HG03045 (cell line): ENCODE results near the gene SLC49A4.

Experiments
- ATAC-seq: cut with Tn5 transposase; IDR thresholded peaks from one replicate; pipeline ENCODE4 v1.9.1; 2021; ENCODE audit warnings: mild to moderate bottlenecking, moderate library complexity; ENCODE audit not compliant: unreplicated experiment

SLC49A4 gene

DNA sequence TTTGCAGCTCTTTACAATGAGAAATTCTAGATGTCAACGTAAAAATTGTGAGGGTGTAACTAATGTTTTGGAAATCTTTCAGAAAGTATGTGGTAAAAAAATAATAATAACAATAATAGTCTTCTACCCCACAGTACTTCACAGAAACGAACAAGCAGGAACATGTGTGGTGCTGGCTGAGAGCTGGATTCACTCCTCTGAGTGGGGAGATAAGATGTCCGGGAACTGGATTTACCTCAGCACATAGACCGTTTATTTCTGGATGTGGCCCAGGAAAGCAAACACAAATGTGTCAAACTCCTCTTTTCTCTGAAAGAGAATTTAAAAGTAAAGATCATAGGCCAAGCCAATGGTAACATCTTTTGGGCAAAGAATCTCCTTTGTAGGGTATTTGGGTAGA is 103.4 kb downstream of the SLC49A4 start:
- no peak for ATAC-seq

DNA sequence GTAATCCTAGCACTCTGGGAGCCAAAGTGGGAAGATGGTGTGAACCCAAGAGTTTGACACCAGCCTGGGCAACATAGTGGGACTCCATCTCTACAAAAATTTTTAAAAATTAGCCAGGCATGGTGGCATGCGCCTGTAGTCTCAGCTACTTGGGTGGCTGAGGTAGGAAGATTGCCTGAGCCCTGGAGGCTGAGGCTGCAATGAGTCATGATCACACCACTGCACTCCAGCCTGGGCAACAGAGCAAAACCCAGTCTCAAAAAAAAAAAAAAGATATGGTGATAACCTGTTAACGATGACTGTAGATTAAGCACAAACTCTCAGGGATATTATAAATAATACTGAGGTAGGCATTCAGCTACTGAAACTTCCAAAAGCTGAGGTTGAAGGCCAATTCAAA is 107.5 kb downstream of the SLC49A4 start:
- ATAC-seq = no peak

DNA sequence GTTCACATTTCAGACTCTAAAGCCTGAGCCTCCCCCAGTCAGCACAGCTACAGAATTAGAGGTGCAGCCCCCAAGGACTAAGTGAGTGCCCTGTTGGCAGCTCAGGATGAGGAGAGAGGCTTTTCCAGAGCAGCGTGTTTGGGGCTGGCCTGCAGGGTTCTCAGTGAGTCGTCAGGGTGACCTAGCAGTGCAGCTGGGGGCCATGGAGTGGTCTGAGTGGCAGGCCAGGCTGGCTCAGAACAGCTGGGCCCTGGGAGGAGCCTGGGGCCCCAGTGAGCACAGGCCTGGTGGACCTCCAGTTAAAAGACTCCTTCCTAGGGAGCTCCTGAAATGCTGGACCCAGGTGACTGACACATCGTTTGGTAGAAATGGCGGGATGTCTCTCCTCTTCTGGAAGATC is 108.3 kb downstream of the SLC49A4 start:
- ATAC-seq = no peak

DNA sequence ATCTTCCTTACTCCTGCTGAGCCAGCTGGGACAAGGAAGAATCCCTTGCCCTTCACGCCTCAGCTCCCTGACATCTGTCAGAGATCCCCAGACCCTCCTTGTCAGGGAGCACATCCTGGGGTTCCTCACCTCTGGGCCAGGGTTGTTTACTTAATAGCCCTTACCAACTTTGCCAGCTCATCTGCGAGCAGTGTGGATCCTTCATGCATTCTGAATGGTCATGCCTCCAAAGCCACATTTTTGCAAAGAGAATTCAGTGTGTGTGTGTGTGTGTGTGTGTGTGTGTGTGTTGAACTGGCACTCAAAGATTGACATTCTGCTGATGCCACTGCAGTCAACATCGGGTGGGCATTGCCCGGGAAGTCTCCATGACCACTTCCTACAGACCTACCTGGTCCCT is 112.6 kb downstream of the SLC49A4 start:
- no peak for ATAC-seq

DNA sequence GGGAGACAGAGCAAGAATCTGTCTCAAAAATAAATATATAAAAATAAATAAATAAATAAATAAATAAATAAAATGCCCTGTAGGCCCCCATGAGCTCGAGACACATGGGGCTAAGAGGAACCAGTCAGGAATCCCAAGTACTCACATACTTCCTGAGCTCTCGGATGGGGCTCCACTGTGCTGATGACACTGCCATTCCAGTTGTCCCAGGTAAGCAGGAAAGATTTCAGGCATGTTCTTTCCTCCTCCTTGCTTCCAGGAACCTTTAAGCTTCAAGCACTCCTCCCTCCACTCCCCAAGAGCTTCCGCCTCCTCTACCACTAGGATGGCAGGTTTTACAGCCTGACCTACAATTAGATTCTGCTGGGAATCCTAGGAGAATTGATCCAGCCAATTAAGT is 113.4 kb downstream of the SLC49A4 start:
- no peak for ATAC-seq

DNA sequence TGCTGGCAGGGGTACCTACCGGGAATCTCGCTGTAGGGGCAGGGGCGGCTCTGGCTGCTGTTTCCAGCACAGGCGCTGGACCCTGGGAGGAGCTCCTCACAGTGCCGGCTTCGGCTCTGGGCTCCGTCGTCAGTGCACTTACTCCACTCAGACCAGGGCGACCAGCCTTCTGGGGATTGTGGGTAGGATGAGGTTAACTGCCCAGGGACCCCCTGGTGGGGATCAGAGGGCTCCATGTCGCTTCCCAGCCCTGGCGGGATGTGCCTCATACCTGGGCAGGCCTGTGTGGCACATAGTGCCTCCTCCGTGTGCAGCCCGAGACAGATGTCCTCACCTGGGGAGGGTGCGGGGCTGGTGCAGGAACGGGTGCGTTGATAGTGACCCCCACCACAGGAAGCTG is 117.0 kb downstream of the SLC49A4 start:
- ATAC-seq = no peak

DNA sequence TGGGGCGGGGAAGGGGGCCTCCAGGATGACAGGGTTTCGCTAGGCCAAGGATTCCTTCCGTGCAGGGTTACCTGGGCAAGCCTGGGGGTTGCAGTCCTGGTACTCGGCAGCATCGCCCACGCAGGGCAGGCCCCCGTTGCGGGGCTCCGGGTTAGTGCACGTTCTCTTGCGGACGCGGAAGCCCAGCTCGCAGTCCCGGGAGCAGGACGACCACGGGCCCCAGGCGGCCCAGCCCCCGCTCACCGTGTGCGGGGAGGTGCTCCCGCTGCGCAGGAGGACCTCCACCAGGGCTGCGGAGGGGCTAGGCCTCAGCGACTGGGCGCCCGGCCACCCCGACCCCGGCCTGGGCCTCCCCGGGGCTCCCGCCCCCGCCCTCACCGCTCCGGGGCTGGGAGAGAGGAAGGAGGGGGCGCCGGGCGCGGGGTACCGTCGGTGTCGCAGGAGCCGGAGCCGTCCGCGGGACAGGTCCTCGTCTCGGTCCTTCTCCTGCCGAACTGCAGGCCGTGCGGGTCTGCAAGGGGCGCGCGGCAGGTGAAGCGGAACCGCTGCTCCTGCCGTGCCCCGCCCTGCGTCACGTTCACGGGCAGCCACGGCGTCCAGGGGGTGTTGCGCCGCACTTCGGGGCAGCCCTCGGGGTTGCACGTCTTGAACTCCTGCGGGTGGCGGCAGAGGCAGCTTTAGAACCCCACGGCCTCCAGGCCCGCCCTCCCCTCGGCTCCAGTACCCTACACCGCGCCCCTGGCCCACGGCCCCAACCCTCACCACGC is 118.1 kb downstream of the SLC49A4 start:
- no peak for ATAC-seq

DNA sequence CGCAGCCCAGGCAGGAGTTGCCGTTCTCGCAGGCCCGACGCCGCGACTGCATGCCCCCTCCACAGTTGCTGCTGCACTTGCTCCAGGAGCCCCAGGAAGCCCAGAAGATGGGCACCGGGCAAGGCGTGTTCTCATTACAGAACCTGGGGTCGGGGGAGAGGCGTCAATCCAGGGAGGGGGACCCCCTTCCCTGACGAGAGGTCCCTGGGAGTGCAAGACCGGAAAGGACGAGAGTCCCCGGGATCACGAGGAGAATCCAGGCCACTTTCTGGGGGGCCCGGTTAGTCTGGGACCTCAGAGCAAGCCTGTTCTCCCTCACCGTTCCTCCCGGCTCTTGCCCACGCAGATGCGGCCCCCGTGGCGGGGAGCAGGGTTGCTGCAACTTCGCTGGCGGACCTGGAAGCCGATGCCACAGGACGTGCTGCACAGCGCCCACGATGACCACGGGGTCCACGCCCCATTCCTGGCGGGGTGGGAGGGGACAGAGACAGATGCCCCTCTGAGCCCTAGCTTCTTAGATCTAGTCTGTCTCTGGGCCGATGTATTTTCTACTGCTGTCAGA is 118.8 kb downstream of the SLC49A4 start:
- no peak for ATAC-seq

DNA sequence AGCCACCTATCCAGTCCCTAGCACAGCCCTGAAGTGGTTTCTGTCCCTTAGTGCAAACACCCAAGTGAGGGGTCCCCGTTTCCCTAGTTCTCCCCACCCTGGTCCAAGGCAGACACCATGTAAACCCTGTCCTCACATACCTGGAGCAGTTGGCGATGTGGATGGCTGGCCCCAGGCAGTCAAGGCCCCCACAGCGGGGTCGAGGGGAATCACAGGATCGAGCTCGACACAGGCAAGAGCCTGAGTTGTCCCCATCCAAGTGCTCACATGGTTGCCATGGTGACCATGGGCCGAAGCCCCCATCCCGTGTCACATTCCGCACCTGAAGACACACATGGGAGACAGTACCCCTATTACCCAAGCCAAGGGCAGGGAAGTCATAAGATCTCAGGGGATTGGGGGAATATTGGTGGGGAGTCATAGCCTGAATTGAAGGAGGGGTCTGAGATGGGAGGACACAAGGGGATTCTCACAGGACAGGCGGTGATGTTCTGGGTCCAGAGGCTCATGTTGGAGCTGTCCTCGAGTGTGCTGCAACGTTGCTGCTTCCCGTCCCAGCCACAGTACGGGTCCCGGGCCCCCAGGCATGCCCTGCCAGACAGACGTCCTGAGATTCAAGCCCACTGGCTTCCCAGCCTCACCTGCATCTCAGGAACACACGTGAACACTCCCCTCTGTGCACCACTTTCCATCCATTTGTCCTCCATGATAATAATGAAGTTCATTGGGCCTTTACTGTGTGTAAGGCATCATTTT is 120.6 kb downstream of the SLC49A4 start:
- ATAC-seq = no peak

DNA sequence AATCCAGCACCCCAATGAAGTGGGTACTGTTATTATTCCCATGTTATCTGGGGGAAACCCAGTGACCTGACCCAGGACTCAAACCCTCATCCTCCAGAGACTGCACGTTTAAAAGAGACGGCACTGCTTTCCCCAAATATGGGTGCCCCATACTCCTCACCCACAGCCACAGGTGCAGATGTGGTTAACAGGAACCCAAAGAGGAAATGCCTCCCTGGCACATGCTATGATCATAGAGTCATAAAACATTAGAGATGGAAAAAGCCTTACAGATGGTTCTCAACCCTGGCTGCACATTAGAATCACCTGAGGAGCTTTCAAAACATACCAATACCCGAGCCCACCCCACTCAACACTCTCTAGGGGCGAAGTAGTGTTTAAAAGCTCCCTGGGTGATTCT is 121.2 kb downstream of the SLC49A4 start:
- ATAC-seq = no peak

DNA sequence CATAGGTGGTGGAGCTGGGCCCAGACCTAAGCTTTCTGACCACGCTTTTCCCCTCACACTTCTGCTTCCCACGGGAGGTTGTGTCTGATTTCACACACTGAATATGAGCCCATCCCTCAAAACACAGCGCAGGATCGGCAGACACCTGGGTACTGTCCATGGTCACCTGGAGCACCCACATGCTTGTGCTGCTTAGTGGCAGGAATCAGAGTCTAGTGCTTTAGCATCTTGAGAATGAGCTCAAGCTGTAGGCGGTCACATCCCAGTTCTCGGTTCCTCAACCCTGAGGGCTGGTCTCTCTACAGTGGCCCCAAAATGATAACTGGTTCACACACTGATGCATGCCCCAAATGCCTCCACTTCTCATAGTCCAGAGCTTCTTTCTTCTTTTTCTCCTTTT is 121.7 kb downstream of the SLC49A4 start:
- ATAC-seq = no peak

DNA sequence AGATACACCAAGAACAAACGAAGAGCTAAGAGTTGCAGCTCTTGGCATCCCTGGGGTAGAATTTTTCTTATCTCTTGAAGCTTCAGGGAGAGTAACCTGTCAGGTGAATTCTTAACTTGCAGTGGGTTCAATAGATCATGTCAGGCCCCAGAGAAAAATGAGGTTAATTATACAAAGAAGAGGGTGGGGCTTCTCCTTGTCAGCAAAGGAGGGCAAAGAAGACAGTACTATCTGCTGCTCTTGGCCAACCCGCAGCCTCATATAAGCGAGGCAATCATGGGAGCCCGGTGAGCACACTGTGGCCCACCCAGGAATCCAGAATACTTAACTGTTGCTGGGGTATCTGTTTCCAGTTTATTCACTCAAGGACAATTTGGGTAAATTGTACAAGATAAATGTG is 122.5 kb downstream of the SLC49A4 start:
- ATAC-seq = no peak

DNA sequence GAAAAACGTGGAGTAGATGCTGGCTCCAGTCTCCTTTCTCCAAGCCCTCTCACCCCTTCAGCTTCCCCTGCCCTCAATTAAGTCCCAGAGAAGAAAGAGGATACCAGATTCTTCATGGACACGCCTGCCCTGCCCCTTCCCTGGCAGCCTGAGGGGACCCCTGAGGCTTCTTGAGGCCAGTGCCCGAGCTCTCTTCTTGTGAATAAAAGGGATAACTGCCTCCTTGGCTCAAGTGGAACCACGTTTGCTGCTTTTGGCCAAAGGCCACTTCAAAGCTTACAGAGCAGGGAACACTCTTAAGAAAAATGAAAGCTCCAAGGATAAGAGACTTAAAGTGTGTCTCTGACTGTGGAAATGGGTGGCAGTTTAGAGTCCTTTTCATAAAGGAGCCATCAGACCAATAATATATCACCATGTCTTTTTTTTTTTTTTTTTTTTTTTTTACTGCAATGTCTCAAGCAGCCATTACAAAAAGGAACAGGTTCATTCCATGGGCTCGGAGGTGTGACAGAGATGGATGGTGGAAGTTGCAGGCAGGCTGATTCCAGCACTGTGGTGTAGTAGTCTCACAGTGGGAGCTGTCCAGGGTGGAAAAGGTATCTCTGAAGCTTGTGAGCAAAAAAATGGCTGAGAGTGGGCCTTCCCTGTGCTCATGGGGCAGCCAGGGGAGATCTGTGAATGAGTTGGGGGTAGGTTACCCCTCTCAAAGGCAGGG is 123.9 kb downstream of the SLC49A4 start:
- no peak for ATAC-seq

DNA sequence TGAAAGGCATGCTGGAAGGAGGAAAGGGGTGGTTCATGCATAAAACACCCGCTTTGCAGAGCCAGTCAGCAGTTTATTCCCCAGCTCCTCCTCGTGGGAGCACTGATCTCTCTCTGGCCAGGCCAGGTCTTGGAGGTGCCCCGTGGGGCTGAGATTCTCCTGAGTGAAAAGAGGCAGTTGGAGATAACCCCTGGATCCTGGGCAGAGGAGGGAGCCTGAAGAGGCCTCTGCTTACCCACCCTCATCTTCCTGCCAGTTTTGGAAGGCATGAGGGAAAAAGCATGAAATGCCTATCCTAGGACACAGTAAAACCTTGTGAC is 124.4 kb downstream of the SLC49A4 start:
- ATAC-seq = no peak

DNA sequence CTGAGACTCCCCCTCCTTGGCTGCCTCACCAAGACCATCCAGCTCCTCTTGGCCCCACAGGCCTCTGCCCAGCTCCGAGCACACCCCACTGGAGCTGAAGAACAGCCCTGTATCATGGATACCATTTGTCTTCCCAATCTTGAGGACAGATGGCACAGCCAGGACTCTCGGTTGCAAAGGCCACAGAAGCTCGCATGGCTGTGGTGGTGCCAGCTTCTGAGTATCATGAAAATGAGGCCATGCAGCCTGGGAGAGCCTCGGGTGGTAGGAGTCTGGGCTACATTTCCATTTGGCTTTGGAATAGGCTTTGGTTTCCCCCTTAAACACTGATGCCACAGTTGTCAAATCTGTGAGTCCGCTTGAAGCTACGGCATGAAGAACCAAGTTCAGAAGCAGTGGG is 126.1 kb downstream of the SLC49A4 start:
- ATAC-seq = no peak

DNA sequence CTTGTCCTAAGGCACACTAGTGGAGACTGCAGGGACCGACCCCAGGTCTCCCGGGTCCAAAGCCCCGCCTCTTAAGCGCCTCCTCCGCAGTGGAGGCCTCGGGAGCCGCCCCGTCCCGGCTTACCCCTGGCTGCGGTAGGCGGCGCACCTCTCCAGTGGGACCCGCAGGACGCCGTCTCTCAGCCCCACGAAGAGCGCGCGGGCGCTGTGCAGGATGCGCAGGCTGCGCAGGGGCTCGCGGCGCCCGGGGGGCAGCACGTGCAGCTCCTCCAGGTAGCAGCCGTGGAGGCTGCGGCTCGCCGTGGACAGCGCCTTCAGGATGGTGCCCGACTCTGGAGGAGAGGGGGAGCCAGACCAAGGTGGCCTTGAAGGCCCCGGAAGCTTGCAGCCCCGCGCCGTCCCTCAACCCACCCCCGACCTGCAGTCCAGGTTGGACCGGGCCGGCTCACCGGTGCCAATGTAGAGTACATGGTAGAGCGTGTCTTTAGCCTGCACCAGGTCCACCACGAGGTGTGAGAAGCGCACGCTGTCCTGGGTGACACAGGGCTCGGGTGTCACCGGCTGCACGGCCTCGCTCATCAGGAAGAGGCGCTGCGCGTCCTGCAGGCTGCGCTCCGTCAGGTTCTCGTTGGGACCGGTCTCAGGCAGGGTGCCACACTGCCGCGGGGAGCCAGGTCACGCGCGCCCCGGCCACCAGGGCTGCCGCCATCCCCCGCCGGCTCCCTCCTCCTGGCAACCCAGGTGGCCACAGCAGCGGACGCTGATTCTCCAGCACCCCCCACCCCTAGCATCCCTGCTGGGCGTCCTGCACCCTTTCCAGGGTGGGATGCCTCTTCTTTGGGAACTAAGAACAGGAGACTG is 127.2 kb downstream of the SLC49A4 start:
- ATAC-seq = no peak

DNA sequence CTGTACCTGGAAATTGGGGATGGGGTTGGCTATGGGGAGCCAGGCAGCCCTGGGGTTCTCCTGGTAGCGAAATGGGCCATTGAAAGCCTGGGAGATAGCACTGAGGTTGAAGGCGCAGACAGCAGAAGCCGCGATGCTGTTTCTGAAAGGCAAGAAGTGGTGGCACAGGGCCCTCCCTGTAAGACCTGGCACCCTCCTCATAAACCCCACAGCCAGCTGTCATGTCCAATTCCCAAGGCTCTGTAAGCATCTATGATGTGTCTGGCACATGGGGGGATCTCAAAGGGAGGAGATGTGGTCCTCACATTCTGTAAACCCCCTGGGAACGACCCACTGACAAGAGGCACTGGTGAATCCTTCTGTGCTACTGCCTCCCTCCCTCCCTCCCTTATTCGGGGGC is 128.7 kb downstream of the SLC49A4 start:
- ATAC-seq = no peak

DNA sequence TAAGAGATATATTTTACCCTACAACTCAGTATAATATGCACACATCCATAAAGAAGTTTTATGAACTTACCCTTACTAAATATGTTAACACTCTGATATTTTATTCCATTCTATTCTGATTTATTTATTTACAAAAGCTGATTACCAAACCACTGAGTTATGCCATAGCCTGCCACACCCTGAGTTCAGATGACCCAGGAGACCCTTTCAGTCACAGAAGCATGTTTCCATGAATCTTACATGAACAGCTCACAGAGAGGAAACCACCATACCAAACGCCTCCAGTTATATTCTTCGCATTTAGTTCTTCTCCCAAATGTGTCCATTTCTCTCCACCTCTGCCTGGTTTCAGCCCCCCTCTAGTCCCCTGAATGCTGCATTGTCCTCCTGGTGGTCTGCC is 129.2 kb downstream of the SLC49A4 start:
- no peak for ATAC-seq

DNA sequence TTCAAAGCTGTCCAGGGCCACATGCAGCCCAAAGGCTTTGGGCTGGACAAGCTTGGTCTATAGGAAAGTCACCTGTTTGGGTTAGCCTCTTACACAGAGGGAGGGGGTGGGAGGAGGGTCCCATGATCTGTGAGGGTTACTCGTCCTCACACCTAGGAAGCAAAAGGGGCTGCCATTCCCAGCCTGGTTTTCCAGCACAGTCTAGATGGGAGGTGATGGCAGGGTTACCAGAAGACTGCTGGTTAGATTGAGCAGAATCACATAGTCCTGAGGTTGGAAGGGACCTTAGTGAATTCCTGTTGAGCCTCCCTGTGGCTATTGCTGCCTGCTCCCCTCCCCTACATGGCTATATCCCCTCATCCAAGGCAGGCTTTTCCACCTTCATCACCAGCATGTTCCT is 130.9 kb downstream of the SLC49A4 start:
- ATAC-seq = no peak

DNA sequence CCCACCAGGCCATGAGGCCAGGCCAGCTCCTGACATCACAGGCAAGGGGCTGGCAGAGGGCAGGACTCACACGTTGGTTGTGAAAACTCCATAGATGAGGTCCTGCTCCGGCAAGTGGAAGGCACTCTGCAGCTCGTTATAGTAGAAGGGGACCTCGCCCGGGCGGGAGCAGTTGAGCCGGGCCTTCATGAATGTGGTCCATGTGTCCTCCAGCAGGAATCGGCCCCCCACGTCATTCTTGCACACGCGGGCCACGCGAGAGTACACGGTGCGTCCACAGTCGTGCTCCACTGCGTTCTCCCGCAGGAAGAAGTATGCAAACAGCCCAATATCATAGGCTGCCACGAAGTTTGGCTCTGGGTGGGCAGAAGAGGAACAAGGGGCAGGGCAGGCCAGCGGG is 131.5 kb downstream of the SLC49A4 start:
- no peak for ATAC-seq

DNA sequence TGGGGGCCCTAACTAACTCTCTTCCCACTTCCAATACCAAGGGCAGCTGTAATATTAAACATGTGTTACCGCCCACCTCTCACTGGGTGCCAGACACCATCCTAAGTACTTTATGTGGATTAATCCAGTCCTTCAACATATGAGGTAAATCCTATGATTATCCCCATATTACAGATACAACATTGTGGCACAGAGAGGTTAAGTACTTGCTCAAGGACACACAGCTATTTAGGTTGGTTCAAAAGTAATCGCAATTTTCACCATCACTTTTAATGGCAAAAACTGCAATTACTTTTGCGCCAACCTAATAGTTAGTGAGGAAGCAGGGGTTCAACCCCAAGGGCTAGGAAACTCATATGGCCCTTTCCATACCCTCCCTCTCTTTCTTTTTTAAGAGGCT is 131.9 kb downstream of the SLC49A4 start:
- no peak for ATAC-seq
